RWPE2 (cell line): ENCODE results near the gene KRTAP10-1.

ENCODE experiments used
- ATAC-seq: fragments of 200-7000 bp; cut with Tn5 transposase; 3 replicates; pipeline ENCODE4 v1.9.1; 2021; ENCODE audit warnings: low read depth
- DNase-seq: peaks from one replicate; pipeline ENCODE4 v3.0.0-alpha.2; 2020; ENCODE audit warnings: low spot score
- H3K27ac ChIP-seq: fragments of 450-650 bp; 2 replicates; pipeline ENCODE4 v1.5.1; 2017; ENCODE audit warnings: mild to moderate bottlenecking; ENCODE audit not compliant: poor library complexity, severe bottlenecking
- H3K27me3 ChIP-seq: fragments of 250-450 bp; sonication (Bioruptor Pico); 2 replicates; pipeline ENCODE4 v1.5.1; 2021; ENCODE audit warnings: mild to moderate bottlenecking, moderate library complexity; ENCODE audit not compliant: insufficient read depth, poor library complexity, severe bottlenecking
- H3K36me3 ChIP-seq: fragments of 250-450 bp; sonication (Bioruptor Pico); 2 replicates; pipeline ENCODE4 v1.5.1; 2020; ENCODE audit warnings: low read depth, mild to moderate bottlenecking, moderate library complexity
- H3K4me1 ChIP-seq: fragments of 250-450 bp; sonication (Bioruptor Pico); 2 replicates; pipeline ENCODE4 v1.5.1; 2021; ENCODE audit warnings: mild to moderate bottlenecking, moderate library complexity; ENCODE audit not compliant: insufficient read depth, poor library complexity, severe bottlenecking
- H3K4me3 ChIP-seq: fragments of 250-450 bp; sonication (Bioruptor Pico); 2 replicates; pipeline ENCODE4 v1.5.1; 2021; ENCODE audit warnings: mild to moderate bottlenecking, moderate library complexity; ENCODE audit not compliant: severe bottlenecking
- H3K9me3 ChIP-seq: fragments of 250-450 bp; sonication (Bioruptor Pico); 2 replicates; pipeline ENCODE4 v1.5.1; 2021; ENCODE audit warnings: mild to moderate bottlenecking, moderate library complexity; ENCODE audit not compliant: severe bottlenecking
- TF ChIP-seq, protein P1 (sequence below): fragments of 450-650 bp; IDR thresholded peaks from one replicate; pipeline ENCODE4 v1.5.1; 2017; ENCODE audit warnings: mild to moderate bottlenecking, moderate library complexity; ENCODE audit not compliant: poor library complexity, severe bottlenecking

KRTAP10-1 gene

DNA sequence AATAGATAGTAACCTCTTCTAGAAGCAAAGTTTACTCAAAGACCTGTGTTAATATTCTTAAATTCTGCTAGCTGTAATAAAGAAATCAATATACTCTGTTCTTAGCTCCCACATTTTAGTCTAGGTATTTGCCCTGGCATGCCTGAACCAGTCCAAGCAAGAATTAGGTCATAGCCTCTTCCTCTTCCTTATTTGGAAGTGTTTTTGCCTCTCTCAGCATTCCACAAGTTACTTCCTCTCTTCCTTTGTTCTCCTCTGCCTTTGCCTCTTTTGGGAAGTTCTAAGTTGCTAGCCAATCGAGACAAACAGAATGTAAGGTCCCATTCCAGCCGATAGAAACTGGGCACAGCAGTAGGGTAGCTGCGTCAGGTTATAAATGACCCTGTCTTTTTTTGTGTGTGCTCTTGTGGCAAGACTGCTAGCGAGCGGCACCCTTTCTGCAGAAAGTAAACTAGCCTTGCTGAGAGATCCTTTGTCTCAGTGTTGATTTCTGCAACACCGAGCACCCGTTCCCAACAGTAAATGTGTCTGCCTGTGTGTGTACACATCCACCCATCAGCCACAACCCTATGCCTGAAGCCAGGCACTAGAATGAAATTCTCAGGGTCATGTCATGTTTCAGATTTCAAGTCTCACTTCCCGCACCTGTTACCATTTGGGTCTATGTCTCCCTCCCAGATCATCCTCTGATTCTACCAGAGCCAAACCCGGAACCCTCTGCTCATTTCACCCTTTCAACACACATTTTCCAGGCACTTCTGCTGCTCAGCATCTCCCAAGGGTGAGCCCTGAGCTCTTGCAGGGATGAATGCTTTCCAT lies 47.2 kb downstream of the KRTAP10-1 start:
- ATAC-seq, result no peak
- H3K27ac ChIP-seq, result no peak overlapping the region
- no peaks in the 10 kb centered on the region for H3K4me1 ChIP-seq
- peaks cover 12% of the 10 kb centered on the region for H3K9me3 ChIP-seq
- H3K36me3 ChIP-seq, result no peaks in the 10 kb centered on the region
- H3K27me3 ChIP-seq, result peaks cover 5% of the 10 kb centered on the region
- DNase-seq, result no peak
- TF ChIP-seq, protein P1, sequence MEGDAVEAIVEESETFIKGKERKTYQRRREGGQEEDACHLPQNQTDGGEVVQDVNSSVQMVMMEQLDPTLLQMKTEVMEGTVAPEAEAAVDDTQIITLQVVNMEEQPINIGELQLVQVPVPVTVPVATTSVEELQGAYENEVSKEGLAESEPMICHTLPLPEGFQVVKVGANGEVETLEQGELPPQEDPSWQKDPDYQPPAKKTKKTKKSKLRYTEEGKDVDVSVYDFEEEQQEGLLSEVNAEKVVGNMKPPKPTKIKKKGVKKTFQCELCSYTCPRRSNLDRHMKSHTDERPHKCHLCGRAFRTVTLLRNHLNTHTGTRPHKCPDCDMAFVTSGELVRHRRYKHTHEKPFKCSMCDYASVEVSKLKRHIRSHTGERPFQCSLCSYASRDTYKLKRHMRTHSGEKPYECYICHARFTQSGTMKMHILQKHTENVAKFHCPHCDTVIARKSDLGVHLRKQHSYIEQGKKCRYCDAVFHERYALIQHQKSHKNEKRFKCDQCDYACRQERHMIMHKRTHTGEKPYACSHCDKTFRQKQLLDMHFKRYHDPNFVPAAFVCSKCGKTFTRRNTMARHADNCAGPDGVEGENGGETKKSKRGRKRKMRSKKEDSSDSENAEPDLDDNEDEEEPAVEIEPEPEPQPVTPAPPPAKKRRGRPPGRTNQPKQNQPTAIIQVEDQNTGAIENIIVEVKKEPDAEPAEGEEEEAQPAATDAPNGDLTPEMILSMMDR, result no peak
- no peak overlapping the region for H3K4me3 ChIP-seq

DNA sequence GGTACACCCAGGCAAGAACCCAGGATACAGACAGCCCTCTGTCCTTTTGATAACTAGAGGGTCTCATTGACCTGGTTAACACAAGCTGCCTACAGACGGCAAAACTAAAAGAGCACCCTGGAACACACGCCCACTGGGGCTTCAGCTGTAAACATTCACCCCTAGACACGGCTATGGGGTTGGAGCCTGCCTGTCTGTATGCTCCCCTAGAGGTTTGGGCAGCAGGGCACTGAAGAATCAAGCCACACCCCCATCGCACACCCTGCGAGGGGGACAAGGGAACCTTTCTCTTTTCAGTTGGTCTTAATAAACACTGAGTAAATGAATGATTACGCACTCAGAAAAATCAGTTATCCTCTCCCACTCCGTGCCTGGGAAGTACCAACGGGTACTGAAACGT lies 49.2 kb downstream of the KRTAP10-1 start:
- no peaks in the 10 kb centered on the region for H3K4me1 ChIP-seq
- peaks cover 12% of the 10 kb centered on the region for H3K9me3 ChIP-seq
- TF ChIP-seq, protein P1, result no peak
- H3K27me3 ChIP-seq, result peaks cover 5% of the 10 kb centered on the region
- no peaks in the 10 kb centered on the region for H3K36me3 ChIP-seq
- DNase-seq (no peak), ATAC-seq (no peak)
- H3K27ac ChIP-seq, result no peak overlapping the region
- no peak overlapping the region for H3K4me3 ChIP-seq

DNA sequence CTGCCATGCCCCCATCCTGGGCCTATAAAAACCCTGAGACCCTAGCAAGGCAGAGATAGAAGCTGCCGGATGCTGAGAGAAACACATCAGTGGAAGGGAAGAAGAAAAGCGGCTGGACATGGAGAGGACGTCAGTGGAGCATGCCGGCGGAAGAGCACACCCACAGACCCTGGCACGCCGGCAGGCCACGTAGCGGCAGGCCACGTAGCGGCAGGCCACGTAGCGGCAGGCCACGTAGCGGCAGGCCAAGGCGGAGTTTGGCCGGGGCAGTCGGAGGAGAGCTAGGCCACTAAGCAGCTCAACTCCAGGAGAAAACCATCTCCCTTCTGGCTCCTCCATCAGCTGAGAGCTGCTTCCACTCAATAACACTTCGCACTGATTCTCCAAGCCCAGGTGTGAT lies 49.6 kb downstream of the KRTAP10-1 start:
- Histone ChIP-seq H3K27ac (no peak overlapping the region), H3K27me3 (peaks cover 2% of the 10 kb centered on the region), H3K4me1 (no peaks in the 10 kb centered on the region), H3K9me3 (peaks cover 12% of the 10 kb centered on the region), H3K4me3 (no peak overlapping the region), H3K36me3 (no peaks in the 10 kb centered on the region)
- TF ChIP-seq, protein P1, result no peak
- ATAC-seq, result no peak
- no peak for DNase-seq

GRCh38 chr21:44489962-44490361 lies 50.0 kb downstream of the KRTAP10-1 start:
- no peaks in the 10 kb centered on the region for H3K4me1 ChIP-seq
- TF ChIP-seq, protein P1, result no peak
- H3K36me3 ChIP-seq, result no peaks in the 10 kb centered on the region
- DNase-seq, result no peak
- H3K27ac ChIP-seq, result no peak overlapping the region
- no peaks in the 10 kb centered on the region for H3K27me3 ChIP-seq
- no peak overlapping the region for H3K4me3 ChIP-seq
- peaks cover 12% of the 10 kb centered on the region for H3K9me3 ChIP-seq
- no peak for ATAC-seq
